Posterior vena cava (tissue), 2 donors: Measurements from ENCODE around the gene RHBDD3. TPM values are rescaled to one million over a fixed set of nuclear protein-coding genes. Genes with fewer than 3 reads are reported as not detected.
A peak's percentile ranks its signal among the peaks of the same experiment; 100 is the strongest.
"Not testable (repeated sequence)": the region's sequence is repeated elsewhere in the genome, so short reads cannot be mapped to it uniquely, and the experiment has no call there.

Source experiments
- DNase-seq: peaks from one replicate; pipeline ENCODE4 v3.0.0-alpha.2; 2020; ENCODE audit warnings: low spot score
- intact Hi-C, 2 donors: fragments of 100-400 bp; cut with DNase I; formaldehyde crosslinking; loops; one replicate each; pipeline versions ENCODE4 v1.14.1 to v1.14.2; 2022 to 2023
- total RNA-seq, 2 donors: library from RNA; stranded (reverse); fragmentation: NEBNext Ultra II Directional; extraction: Animal tissue kit (Norgen Biotek cat#: 25700); gene quantifications; one replicate each; pipeline ENCODE4 v1.2.1, GENCODE V29; 2021
- donor health status: DM: yes; HTN: yes; CAD: no.
- donor health status: DM: yes; HTN: yes; CAD: no.

RHBDD3 gene
- total RNA-seq, 2 donors from 2014 or later = 11.8 to 17.6 TPM

GRCh38 chr22:29230972-29231875 lies 36.6 kb downstream of the RHBDD3 start:
- intact Hi-C loops = no loop called here
- DNase-seq = peak; percentile 62

DNA sequence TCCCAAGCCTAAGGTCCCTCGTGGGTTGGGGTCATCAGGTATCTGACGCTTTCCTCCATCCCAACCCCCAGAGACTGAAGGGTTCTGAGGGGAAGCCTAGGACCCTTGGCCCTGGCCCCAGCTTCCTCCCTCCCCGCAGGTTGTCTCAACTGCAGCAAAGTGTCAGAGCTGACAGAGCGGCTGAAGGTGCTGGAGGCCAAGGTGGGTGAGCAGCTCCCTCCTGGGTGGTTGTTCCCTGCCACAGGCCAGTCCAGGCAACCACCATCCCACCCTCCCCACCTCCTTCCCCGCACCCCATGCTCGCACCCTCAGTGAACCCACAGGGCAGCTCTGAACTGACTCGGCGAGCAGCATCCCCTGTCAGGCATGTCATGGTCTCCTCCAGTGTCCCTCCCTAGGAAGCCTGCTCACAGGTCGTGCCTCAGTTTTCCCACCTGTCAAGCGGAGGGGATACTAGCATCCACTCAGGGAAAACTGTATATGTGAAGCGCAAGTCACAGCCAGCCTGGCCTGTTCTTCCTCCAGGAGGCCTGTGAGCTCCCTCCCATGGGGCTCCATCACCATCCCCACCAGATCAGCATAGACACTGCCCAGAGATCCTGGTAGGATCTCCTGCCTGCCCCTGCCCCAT lies 41.3 kb downstream of the RHBDD3 start:
- intact Hi-C loops = no loop called here
- peak; percentile 59 for DNase-seq

GRCh38 chr22:29225422-29226090 lies 42.2 kb downstream of the RHBDD3 start:
- intact Hi-C loops = no loop called here
- peak; percentile 93 for DNase-seq

DNA sequence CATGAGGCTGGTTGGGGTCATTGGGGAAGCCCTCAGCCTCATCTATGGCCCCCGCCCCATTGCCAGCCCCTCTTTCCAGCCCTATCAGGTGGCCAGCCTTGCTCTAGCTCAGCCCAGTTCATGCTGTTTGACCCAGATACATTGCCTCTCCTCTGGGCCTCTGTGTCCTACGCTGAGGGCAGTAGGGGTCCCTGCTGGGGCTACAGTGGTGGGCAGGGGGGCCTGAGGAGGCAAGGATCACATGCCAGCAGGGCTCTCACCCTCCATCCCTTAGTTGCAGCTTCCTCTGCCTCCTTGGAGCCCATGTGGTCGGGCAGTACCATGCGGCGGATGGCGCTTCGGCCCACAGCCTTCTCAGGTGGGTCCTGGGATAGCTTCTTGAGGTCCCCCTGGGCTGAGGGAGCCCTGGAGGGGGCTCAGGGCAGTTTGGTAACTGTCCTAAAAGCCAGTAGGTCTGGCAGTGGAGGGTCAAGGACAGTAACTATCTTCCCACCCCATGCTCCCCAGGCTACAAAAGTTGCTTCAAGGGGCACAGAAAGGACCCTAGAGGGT lies 42.8 kb downstream of the RHBDD3 start:
- no peak for DNase-seq
- intact Hi-C loops = no loop called here

DNA sequence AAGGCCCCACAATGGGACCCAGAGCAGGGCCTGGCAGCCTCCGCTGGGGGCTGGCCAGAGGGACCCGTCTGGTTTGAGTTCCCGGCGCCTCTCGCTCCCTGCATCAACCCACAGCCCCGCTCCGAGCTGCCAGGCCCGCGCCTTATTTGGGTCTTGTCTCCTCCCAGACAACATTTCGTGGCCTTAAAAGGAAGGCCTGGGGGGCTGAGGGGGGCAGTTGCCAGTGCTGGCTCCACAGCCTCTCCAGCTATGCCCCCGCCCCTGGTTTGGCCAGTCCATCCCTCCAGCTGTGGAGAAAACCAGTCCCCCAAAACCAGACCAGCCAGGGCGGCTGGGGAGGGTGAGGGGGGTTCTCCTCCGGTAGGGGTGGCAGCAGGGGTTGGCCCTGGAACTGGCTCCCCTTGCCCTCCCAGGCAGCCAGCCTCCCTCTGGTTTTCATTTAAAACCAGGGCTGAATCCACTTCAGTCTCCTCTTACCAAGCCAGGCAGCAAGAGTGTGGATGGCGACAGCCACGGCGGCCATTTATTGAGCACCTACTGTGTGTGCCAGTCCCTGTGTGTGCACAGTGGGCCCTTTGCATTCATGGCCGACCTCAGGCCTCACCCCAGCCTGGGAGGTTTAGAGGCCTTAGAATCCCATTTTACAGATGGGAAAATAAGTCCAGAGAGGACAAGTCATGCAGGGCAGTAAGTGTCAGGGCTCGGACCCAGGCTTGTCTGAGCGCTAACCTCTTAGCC lies 43.5 kb downstream of the RHBDD3 start:
- intact Hi-C loops = no loop called here
- DNase-seq = no peak

- DNase-seq = no peak
- intact Hi-C loops = no loop called here
Measured at GRCh38 chr22:29219881-29220670, 47.7 kb downstream of the RHBDD3 start.

GRCh38 chr22:29219409-29219782 lies 48.4 kb downstream of the RHBDD3 start:
- intact Hi-C loops, DNase-seq: not testable (repeated sequence)

- no peak for DNase-seq
- intact Hi-C loops = no loop called here
Measured at GRCh38 chr22:29218758-29219408, 48.9 kb downstream of the RHBDD3 start.

DNA sequence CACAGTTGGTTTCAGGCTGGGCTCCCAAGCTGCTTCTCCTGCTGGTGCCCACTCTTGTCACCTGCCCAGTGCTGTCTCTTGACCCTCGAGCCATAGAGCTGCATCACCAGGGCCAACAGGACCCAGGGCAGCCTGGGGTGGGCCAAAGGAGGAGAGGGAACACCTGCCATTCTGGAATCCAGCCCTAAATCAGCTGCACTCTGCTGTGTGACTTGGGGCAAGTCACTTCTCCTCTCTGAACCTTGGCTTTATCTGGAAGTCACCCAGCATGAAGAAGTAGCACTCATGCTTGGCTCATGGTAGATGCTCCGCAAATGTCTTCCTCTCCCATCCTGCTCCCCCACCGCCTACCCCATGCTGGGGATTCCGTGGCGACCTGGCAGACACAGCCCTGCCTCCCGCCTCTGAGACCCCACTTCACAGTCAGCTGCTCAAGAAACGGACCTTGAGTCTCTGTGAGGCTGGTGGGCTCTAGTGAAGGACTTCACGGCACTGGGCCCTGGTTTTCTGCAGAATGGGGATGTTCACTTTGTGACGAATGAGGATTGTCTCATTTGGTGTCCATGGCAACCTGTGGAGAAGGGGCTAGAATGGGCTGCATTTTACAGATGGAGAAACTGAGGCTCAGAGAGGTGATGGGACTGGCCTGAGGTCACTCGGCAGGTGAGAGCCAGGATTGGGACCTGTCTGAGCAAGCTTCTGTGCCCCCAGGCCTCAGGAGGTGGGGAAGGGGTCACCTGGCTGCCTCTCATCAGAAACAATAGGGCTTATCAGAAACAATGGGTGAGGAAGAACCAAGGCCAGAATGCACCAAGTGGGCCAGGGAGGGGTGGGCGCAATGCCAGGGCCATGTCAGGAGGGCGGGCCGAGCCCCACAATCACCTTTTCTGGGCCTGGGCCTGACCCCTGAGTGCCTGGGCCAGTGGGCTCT lies 49.7 kb downstream of the RHBDD3 start:
- intact Hi-C loops = no loop called here

DNA sequence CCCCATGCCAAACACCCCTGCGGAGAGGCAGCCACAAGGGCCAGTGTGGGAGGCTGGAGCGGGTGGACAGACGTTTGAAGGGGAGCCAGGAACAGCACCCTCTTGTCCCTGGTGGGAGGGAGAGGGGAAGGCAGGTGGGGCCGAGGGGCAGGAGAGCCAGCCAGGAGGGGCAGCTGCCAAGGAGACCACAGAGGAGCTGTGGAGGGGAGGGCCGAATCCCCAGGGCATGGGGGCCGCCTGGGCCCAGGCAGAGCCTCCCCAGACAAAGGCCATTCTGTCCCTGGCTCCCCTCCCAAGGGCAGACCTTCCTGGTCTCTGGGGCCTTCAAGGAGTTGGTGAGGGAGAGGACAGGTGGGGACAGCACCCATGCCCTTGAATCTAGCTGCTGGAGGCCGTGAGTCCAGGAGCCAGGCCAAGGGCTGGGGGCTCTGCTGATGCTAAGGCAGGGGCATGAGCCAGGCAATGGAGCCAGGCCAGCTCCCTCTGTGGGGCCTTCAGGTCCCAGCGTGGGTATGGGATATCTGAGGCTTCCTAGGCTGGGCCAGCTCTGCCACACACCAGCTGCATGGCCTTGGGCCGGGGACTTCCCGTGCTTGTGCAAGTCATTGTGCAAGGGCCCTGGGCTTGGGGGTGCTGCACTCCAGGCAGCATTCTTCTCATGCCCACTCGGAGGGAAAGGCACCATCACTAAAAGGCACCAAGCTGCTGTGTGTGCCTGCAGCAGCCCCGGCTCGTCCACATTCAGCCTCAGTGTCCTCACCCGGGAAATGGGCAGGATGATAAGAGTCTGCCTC lies 50.7 kb downstream of the RHBDD3 start:
- intact Hi-C loops = no loop called here

More for the DNA sequence above, 49.7 kb downstream of the RHBDD3 start:
- no peak for DNase-seq

DNA sequence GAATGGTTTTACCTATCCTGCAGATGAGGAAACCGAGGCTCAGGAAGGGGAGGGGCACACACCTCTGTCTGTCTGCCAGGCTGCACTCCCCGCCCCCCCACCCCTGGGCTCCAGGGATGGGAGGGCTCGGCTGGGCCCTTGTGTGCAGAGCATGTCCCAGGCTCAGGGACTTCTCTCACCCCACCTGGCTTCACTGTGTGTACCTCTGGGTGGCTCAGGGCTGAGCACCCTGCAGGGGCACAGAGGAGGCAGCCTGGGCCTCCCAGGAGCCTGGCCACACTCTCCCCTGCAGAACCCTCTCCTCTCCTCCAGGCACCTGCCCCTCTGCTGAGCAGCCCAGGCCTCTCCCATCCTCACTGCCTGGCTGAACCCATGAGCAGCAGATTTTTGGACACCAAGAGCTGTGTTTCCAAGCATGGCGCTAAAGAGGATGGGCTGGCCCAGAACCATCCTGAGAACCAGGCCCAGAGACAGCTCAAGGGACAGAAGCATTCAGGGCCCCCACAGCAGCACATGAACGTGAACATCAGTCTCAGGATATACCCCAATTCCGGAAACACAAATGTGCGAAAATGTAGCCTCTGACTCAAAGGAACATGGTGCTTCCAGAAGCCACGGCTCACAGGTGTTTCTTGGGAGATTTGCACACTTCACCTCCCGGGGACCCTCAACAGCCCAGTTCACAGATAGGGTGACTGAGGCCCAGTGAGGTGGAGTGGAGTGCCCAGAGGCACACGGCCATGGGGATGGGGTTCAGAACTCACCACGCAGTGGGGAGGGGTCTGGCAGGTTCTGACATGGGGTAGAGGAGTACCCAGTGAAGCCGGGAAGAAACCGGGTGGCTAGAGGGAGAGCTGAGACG lies 51.5 kb downstream of the RHBDD3 start:
- no peak for DNase-seq
- intact Hi-C loops = no loop called here

More for the DNA sequence above, 50.7 kb downstream of the RHBDD3 start:
- DNase-seq = no peak

DNA sequence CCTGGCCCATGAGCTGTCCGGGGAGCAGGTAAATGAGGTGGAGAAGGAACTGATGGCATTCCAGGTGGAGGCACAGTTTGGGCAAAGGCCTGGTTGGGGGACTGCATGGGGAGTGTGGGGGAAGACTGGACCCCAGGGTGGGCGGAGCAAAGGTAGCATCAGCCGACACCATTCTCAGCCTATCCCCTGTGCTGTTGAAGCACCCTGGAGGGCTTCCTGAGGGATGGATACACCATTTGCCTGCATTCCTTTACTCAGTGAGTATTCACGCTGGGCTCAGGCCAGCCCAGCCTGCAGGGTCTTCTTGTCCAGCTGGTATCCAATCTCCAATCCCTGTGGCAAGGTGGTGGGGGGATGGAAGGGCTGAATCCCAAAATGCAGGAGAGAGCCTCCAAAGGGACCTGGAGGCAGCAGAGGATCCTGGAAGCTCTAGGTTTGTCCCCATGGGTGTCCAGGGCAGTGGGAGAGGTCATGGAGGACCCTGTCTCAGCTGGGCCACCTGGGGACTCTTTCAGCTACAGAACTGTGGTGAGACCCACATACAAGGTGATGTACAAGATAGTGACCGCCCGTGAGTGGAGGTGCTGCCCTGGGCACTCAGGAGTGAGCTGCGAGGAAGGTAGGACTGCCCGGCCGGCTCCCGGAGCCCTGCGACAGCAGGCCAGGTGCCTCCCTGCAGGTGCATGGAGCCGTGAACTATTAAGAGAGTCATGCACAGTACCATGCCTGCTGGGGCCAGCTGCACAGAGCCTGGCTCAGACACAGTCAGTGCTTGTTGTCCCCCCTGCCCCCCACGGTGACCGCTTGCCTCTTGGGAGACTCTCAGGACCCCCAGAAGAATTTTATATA lies 52.5 kb downstream of the RHBDD3 start:
- DNase-seq = no peak
- intact Hi-C loops = no loop called here

GRCh38 chr22:29214232-29214631 lies 53.5 kb downstream of the RHBDD3 start:
- intact Hi-C loops = no loop called here
- no peak for DNase-seq

- intact Hi-C loops = no loop called here
- DNase-seq = no peak
Measured at GRCh38 chr22:29213493-29213892, 54.3 kb downstream of the RHBDD3 start.
